HCT116 (cell line): ENCODE results near the gene DIP2C. TPM values are rescaled to one million over a fixed set of nuclear protein-coding genes. Genes with fewer than 3 reads are reported as not detected.

ENCODE experiments used
- ATAC-seq: fragments of 200-7000 bp; cut with Tn5 transposase; 2 replicates; pipeline ENCODE4 v1.9.1; 2020; ENCODE audit warnings: mild to moderate bottlenecking, moderate library complexity
- BruUV-seq: library from RNA; stranded (reverse); fragments of 400-500 nt; replicated peaks from 2 replicates; lab custom pipeline; 2021; lab: Mats Ljungman, UMichigan
- CTCF ChIA-PET: fragments of 300-600 bp; sonication (Branson Sonifier 250); formaldehyde crosslinking; loops from one replicate; lab custom pipeline; 2021; ENCODE audit warnings: antibody characterized with exemption; lab: Charles Lee
- POLR2A ChIA-PET: fragments of 300-600, 350-600 bp; sonication (Branson Sonifier 250); formaldehyde crosslinking; loops from one replicate; lab custom pipeline; 2021; ENCODE audit warnings: antibody characterized with exemption; lab: Charles Lee
- RAD21 ChIA-PET, 2 experiments: fragments of 300-600 bp; sonication (Branson Sonifier 250); formaldehyde crosslinking; loops; one replicate each; lab custom pipeline; 2023; ENCODE audit warnings: low total read pairs in 2 of 2; ENCODE audit not compliant: uncharacterized antibody in 2 of 2, unreplicated experiment in 2 of 2, low non-redundant PET in 1 of 2; lab: Charles Lee
- DNase-seq: peaks from one replicate; pipeline ENCODE4 v3.0.0-alpha.2; 2010; ENCODE audit warnings: low read depth, low spot score
- H2AFZ ChIP-seq: fragments of 200-600 bp; shearing (Covaris generic), sonication (generic); 2 replicates; pipeline ENCODE4 v1.6.1; 2017; ENCODE audit warnings: low read depth, mixed run types, mixed read lengths, antibody characterized with exemption, low read length; ENCODE audit not compliant: poor library complexity, severe bottlenecking
- H3K27ac ChIP-seq: 2 replicates; pipeline ENCODE4 v1.5.1; 2012; ENCODE audit warnings: low read depth, low read length
- H3K27me3 ChIP-seq: fragments of 200-600 bp; sonication (generic); 2 replicates; pipeline ENCODE4 v1.6.1; 2016; ENCODE audit warnings: mixed run types, low read length, mixed read lengths; ENCODE audit not compliant: insufficient read depth
- H3K36me3 ChIP-seq, 2 experiments: fragments of 200-500 bp in 1 of 2; fragments of 200-600 bp in 1 of 2; sonication (Bioruptor generic) in 1 of 2; sonication (generic) in 1 of 2; 2 replicates each; pipeline versions ENCODE4 v1.5.1 to v1.6.1; 2014 to 2016; ENCODE audit warnings: low read length in 2 of 2, inconsistent platforms in 1 of 2, mixed read lengths in 1 of 2, mixed run types in 1 of 2; ENCODE audit not compliant: insufficient read depth in 2 of 2, control insufficient read depth in 1 of 2
- H3K4me1 ChIP-seq, 2 experiments: fragments of 200-600 bp in 1 of 2; sonication (generic) in 1 of 2; 2 replicates each; pipeline versions ENCODE4 v1.5.1 to v1.6.1; 2012 to 2017; ENCODE audit warnings: low read length in 2 of 2, inconsistent platforms in 1 of 2, mild to moderate bottlenecking in 1 of 2, mixed read lengths in 1 of 2, mixed run types in 1 of 2, moderate library complexity in 1 of 2; ENCODE audit not compliant: insufficient read depth in 2 of 2, control insufficient read depth in 1 of 2
- H3K4me2 ChIP-seq: fragments of 200-600 bp; sonication (generic); 2 replicates; pipeline ENCODE4 v1.6.1; 2017; ENCODE audit warnings: mixed run types, low read length, mixed read lengths
- H3K4me3 ChIP-seq, 2 experiments: fragments of 200-600 bp in 1 of 2; sonication (generic) in 1 of 2; replicated peaks in 1 of 2; 2 replicates each; pipeline ENCODE4 v1.5.1; 2011 to 2016; ENCODE audit warnings: low read length in 2 of 2, control low read depth in 1 of 2, low read depth in 1 of 2, mild to moderate bottlenecking in 1 of 2, mixed read lengths in 1 of 2, mixed run types in 1 of 2
- H3K79me2 ChIP-seq: fragments of 200-600 bp; sonication (generic); 2 replicates; pipeline ENCODE4 v1.6.1; 2017; ENCODE audit warnings: mild to moderate bottlenecking, mixed run types, low read length, moderate library complexity, mixed read lengths; ENCODE audit not compliant: insufficient read depth
- H3K9ac ChIP-seq: fragments of 200-600 bp; sonication (generic); 2 replicates; pipeline ENCODE4 v1.6.1; 2016; ENCODE audit warnings: low read length, mixed read lengths
- H3K9me2 ChIP-seq: fragments of 200-600 bp; sonication (generic), shearing (Covaris generic); 2 replicates; pipeline ENCODE4 v1.6.1; 2017; ENCODE audit warnings: mixed run types, mild to moderate bottlenecking, moderate library complexity; ENCODE audit not compliant: insufficient read depth
- H3K9me3 ChIP-seq, 2 experiments: fragments of 200-500 bp in 1 of 2; fragments of 200-600 bp in 1 of 2; sonication (Bioruptor generic) in 1 of 2; sonication (generic) in 1 of 2; 2 replicates each; pipeline ENCODE4 v1.6.1; 2014 to 2017; ENCODE audit warnings: low read length in 2 of 2, mixed read lengths in 2 of 2, inconsistent platforms in 1 of 2, low read depth in 1 of 2, mild to moderate bottlenecking in 1 of 2, mixed run types in 1 of 2, moderate library complexity in 1 of 2; ENCODE audit not compliant: control insufficient read depth in 1 of 2, insufficient read depth in 1 of 2
- H4K20me1 ChIP-seq: fragments of 200-600 bp; sonication (generic), shearing (Covaris generic); 2 replicates; pipeline ENCODE4 v1.6.1; 2017; ENCODE audit warnings: mixed run types, mild to moderate bottlenecking, moderate library complexity; ENCODE audit not compliant: insufficient read depth
- ATF3 ChIP-seq: IDR thresholded peaks from 2 replicates; pipeline ENCODE4 v1.6.1; 2012
- CBX3 ChIP-seq: IDR thresholded peaks from 2 replicates; pipeline ENCODE4 v1.6.1; 2012; ENCODE audit warnings: low read depth
- CEBPB ChIP-seq: IDR thresholded peaks from 2 replicates; pipeline ENCODE4 v1.6.1; 2012; ENCODE audit warnings: low read depth
- CTCF ChIP-seq, 3 experiments: fragments of 200-600 bp in 1 of 3; sonication (generic) in 1 of 3; IDR thresholded peaks in 2 of 3; conservative IDR thresholded peaks in 1 of 3; 2 replicates each; pipeline ENCODE4 v1.5.1; 2012 to 2017; ENCODE audit warnings: low read depth in 2 of 3, low read length in 2 of 3, antibody characterized with exemption in 1 of 3, borderline replicate concordance in 1 of 3, control low read depth in 1 of 3, mild to moderate bottlenecking in 1 of 3, mixed read lengths in 1 of 3, mixed run types in 1 of 3, moderate library complexity in 1 of 3; ENCODE audit not compliant: insufficient read depth in 1 of 3
- EGR1 ChIP-seq: IDR thresholded peaks from 2 replicates; pipeline ENCODE4 v1.6.1; 2012; ENCODE audit warnings: low read depth
- EZH2 ChIP-seq: fragments of 200-600 bp; sonication (generic); IDR thresholded peaks from 2 replicates; pipeline ENCODE4 v1.6.1; 2017; ENCODE audit warnings: antibody characterized with exemption, mixed run types
- EZH2phosphoT487 ChIP-seq: fragments of 200-600 bp; IDR thresholded peaks from 2 replicates; pipeline ENCODE4 v1.6.1; 2018; ENCODE audit warnings: antibody characterized with exemption, borderline replicate concordance
- FOSL1 ChIP-seq: IDR thresholded peaks from 2 replicates; pipeline ENCODE4 v1.6.1; 2012; ENCODE audit warnings: low read depth
- JUND ChIP-seq: IDR thresholded peaks from 2 replicates; pipeline ENCODE4 v1.6.1; 2012
- MAX ChIP-seq: IDR thresholded peaks from 2 replicates; pipeline ENCODE4 v1.6.1; 2012
- POLR2A ChIP-seq: IDR thresholded peaks from 2 replicates; pipeline ENCODE4 v1.7.0; 2011; ENCODE audit warnings: borderline replicate concordance; ENCODE audit not compliant: insufficient read depth, insufficient read length; ENCODE audit errors: extremely low read depth
- POLR2AphosphoS5 ChIP-seq: IDR thresholded peaks from 2 replicates; pipeline ENCODE4 v1.6.1; 2011; ENCODE audit warnings: mild to moderate bottlenecking, low read depth, low read length, moderate library complexity
- RAD21 ChIP-seq: IDR thresholded peaks from 2 replicates; pipeline ENCODE4 v1.6.1; 2012; ENCODE audit warnings: low read depth, mild to moderate bottlenecking
- REST ChIP-seq: IDR thresholded peaks from 2 replicates; pipeline ENCODE4 v1.6.1; 2012; ENCODE audit warnings: low read depth
- SRF ChIP-seq: IDR thresholded peaks from 2 replicates; pipeline ENCODE4 v1.6.1; 2012; ENCODE audit warnings: low read depth
- TCF7L2 ChIP-seq: IDR thresholded peaks from 2 replicates; pipeline ENCODE4 v1.7.0; 2011; ENCODE audit warnings: borderline replicate concordance, inconsistent platforms; ENCODE audit not compliant: insufficient read depth, insufficient read length; ENCODE audit errors: extremely low read depth
- YY1 ChIP-seq: IDR thresholded peaks from 2 replicates; pipeline ENCODE4 v1.6.1; 2011; ENCODE audit warnings: low read length, low read depth, moderate library complexity, mild to moderate bottlenecking; ENCODE audit not compliant: insufficient replicate concordance; ENCODE audit errors: extremely low read depth
- ZBTB33 ChIP-seq: IDR thresholded peaks from 2 replicates; pipeline ENCODE4 v1.6.1; 2011; ENCODE audit warnings: mild to moderate bottlenecking, low read length, moderate library complexity; ENCODE audit not compliant: insufficient replicate concordance; ENCODE audit errors: extremely low read depth
- ZFX ChIP-seq: fragments of 450-650 bp; IDR thresholded peaks from 2 replicates; pipeline ENCODE4 v1.6.1; 2017
- intact Hi-C: fragments of 100-400 bp; cut with micrococcal nuclease; formaldehyde crosslinking; loops from 2 replicates; pipeline ENCODE4 v1.10.0; 2022
- total RNA-seq: library from RNA; stranded (reverse); gene quantifications from one replicate; pipeline ENCODE4 v1.2.1, GENCODE V29; 2021; ENCODE audit not compliant: unreplicated experiment

Gene DIP2C
- total RNA-seq, 1 experiment from 2014 or later, result 15.4 TPM

- DNase-seq, result no peak
- no peak overlapping the region for H3K27ac ChIP-seq
- RAD21 ChIA-PET, result no interaction called here
- no peak overlapping the region for H2AFZ ChIP-seq
- H3K4me3 ChIP-seq, result no peak overlapping the region
- no peak for TF ChIP-seq YY1
- TF ChIP-seq ZBTB33, result no peak
- no peak for TF ChIP-seq REST
- no peak for TF ChIP-seq MAX
- TF ChIP-seq ATF3, result no peak
- TF ChIP-seq JUND, result no peak
- no peak for TF ChIP-seq EGR1
- no peak for TF ChIP-seq POLR2A
- TF ChIP-seq SRF, result no peak
- TF ChIP-seq ZFX, result no peak
- no peak for TF ChIP-seq EZH2
- TF ChIP-seq TCF7L2, result no peak
- no peak for TF ChIP-seq FOSL1
- no peak for TF ChIP-seq RAD21
- TF ChIP-seq CTCF (IDR thresholded peaks at IDR 0.05 in 2 of 3, conservative IDR thresholded peaks at IDR 0.05 in 1 of 3; ENCODE audit: borderline replicate concordance in 1 of 3, insufficient read depth in 1 of 3, low read depth in 2 of 3, low read length in 2 of 3), result no peak
- no peak for TF ChIP-seq CEBPB
- no peak for TF ChIP-seq POLR2AphosphoS5
- TF ChIP-seq EZH2phosphoT487, result no peak
- no peak for TF ChIP-seq CBX3
- TF ChIP-seq, all 23 proteins: peak for 0
- Histone ChIP-seq H3K4me2 (no peak overlapping the region), H3K9ac (no peak overlapping the region), H3K4me1 (0 out of 4 replicates have a peak, but pooled peaks cover 0 to 5% of the 10 kb centered on the region in 2 experiments), H3K36me3 (no peaks in the 10 kb centered on the region), H4K20me1 (no peaks in the 10 kb centered on the region), H3K9me2 (no peaks in the 10 kb centered on the region), H3K9me3 (no peaks in the 10 kb centered on the region), H3K27me3 (no peaks in the 10 kb centered on the region), H3K79me2 (no peaks in the 10 kb centered on the region)
- no TSS peak for BruUV-seq
- intact Hi-C loops, result no loop called here
- ChIA-PET CTCF (no interaction called here), POLR2A (no interaction called here)
- ATAC-seq, result no peak
Observed at GRCh38 chr10:528173-529165, 161.0 kb downstream of the DIP2C start.
